ENCODE results near the gene ZNF438.
"Not testable (repeated sequence)": the region's sequence is repeated elsewhere in the genome, so short reads cannot be mapped to it uniquely, and the experiment has no call there.

ZNF438 gene

GRCh38 chr10:31010062-31010461 is 21.6 kb downstream of the ZNF438 start:
- DNase-seq = no peak

DNA sequence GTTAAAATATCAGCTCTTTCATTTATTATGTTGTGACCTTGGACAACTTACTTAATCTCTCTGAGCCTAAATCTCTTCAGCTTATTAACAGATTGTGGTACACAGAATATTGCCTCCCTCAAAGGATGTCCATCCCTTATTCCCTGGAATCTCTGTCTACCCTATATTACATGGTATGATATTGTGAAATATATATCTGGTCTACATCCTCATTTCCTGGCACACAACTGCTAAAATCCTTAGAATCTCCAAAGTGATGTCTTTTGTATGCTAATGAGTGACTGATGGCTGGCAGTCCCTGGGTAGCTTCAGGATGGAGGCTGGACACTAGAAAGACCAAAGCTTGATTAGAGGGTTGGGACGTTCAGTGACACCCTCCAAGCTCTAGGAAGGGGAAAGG is 25.8 kb downstream of the ZNF438 start:
- DNase-seq = no peak

DNA sequence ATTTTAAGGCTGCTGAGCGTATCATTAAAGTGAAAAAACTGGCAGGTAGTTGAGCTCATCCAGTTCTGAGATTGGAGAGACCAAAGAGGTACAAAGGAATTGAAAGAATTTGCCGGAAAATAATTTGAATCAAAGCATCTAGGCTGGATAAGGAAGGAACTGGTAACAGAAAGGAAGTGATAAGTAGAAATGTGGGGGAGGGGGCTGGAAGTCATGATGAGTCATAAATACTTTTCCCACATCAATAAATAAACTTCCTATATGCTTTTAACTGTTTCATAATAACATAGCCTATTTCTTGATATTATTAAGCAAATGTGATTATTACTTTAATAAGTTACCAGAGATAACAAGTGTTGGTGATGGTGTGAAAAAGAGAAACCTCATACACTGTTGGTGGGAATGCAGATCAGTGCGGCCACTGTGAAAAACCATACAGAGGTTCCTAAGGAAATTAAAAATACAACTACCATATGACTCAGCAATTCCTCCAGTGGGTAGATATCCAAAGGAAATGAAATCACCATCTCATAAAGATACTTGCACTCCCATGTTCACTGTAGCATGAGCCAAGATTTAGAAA is 27.0 kb downstream of the ZNF438 start:
- DNase-seq = peak; percentile 79

GRCh38 chr10:31001740-31002139 is 29.9 kb downstream of the ZNF438 start:
- DNase-seq = peak; percentile 76

DNA sequence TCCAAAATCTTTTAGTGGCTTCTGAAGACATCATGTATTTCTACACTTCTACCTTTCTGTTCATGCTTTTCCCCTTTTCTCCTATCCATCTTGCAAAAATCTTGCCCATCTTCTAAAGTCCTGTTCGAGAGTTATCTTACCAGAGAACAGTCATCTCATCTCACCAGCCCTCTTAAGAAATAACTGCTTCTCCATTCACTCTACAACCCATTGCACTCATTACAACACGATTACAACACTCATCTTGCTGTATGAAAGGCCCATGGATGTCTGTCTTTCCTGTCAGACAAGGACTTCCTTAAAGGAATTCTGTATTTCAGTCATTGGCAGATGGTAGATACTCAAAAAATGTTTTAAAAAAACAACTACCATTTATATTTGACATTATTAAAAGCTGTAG is 30.8 kb downstream of the ZNF438 start:
- DNase-seq = peak; percentile 96

DNA sequence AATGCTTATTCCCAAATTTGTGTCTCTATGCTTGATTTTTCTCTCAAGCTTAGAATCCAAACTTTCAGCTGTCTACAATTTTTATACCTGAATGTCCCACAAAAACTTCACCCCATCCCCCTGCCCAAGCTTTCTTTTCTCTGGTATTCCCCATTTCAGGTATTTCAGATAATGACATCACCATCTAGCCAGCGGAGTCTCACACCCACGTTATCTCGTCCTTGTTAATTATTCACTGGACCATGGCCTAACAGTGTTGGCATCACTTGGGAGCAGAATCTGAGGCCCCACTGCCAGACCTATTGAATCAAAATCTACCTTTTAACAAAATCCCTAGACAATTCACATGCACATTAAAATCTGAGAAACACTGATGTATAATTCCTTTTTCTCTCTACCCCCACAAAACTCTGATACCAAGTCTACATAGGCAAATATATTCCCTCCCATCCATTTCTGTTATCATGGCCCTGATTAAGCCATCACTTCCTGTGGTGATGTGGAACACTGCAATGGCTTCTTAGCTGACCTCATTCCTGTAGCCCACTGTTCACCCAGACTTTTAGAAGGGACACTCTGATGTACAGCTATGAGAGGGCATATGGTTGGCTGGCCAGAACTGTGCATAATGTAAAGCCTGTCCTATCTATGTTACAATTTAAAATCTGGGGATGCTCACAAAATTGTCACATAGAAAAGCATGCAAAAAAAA is 31.4 kb downstream of the ZNF438 start:
- DNase-seq = peak; percentile 73

DNA sequence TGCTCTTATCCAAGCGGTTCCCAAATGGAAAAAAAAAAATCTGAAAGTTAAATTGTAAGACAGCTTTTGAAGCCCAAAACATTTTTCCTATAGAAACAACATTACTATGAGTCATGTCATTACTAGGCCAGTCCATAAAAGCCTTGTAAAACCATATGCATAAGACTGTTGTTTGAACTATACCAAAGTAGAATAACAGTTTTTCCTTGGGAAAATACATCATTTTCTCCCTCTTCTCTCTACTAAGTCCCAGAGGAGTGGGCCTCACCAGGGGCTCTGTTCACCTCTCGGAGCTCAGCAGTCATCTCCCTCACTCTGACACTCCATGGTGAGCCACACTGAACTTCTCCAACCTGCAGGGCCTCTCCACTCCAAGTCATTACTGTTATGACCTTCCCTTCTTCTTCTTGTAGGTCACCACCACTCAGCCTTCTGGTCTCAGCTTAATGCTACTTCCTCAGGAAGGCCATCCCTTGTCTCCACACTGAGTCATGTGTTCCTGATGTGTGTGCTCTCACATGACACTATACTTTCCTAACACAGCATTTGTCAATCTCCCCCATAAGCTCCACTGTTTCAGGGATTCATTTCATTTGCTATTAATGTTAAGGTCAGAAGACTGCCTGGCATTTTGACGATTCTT is 32.5 kb downstream of the ZNF438 start:
- peak; percentile 98 for DNase-seq

- DNase-seq = peak; percentile 44
Measured at GRCh38 chr10:30997536-30998235, 34.0 kb downstream of the ZNF438 start.

- DNase-seq = no peak
Measured at GRCh38 chr10:30996481-30997005, 35.1 kb downstream of the ZNF438 start.

- peak; percentile 80 for DNase-seq
Measured at GRCh38 chr10:30995081-30995770, 36.4 kb downstream of the ZNF438 start.

DNA sequence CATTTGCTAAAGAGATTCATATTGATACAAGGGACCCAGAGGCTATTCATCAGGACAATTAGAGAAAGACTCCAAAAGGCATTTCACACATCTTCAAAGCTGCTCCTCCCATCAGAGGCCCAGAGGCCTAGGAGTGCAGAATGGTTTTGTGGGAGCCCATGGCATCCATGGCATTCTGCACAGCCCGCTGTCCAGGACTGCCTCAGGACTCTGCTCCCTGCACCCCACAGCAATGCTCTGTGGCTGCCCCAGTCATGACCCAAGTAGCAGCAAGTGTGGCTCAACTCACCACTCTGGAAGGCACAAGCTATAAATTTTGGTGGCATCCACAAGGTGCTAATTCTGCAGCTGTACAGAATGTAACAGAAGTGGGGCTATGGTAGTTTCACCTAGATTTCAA is 38.5 kb downstream of the ZNF438 start:
- DNase-seq = no peak

DNA sequence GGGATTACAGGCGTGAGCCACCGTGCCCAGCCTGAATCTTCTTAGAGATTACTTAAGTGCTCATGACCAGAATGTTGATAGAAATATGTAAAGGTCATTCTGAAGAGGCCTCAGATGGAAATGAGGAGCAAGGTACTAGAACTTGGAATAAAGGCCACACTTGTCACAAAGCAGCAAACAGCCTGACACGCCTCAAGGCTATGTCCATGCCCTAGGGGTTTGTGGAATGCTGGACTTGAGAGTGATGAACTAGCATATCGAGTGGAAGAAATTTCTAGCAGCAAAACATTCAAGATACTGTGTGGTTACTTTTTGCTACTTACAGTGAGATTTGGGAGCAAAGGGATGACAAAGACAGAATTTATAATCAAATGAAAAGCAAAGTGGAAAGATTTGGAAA is 39.0 kb downstream of the ZNF438 start:
- no peak for DNase-seq

DNA sequence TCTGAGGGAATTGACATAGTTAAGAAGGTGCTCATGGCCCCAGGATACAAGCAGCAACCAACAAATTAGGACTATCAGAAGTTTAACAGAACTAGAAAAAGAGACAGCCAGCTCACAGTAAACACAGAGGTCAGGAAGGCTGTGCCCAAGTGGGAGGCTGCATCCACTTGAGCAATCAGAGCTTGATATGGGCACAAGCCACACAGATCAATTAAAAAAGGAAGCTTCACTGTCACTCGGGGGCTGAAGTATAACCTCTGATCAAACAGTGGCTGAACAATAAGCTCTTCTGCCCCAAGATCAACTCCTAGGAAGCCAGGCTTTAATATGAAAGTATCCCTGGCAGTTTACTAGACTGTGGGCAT is 40.0 kb downstream of the ZNF438 start:
- DNase-seq = peak; percentile 30

DNA sequence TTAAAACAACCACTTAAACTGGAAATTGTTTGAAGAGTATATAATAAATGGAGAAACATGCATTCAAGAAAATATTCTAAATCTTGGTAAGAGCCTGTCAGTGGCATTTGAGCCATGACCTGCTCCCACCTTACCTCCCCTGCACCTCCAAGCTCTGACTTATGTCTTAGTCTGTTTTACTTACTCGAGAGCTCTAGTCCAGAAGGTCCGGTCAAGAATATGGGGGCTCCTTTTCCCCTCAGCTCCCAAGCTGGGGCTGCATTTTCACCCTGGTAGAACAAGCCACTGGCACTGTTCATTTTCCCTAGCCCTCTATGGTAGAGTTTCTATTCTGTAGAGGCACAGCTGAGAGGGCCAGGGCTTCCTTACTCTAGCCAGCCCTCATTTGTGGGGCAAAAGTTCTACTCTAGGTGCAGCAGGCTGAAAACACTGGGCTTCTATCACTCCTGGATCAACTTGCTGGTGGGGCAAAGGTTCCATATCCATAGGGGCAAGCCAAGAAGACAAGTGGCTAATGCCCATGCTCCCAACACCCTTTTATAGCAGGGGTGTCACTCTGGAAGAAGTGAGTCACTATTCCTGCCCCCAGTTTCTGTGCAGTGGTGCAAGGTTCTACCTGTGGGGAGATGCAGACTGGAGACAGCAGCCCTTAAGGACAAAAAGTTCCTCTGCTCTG is 40.6 kb downstream of the ZNF438 start:
- DNase-seq = no peak

GRCh38 chr10:30990351-30990750 is 41.3 kb downstream of the ZNF438 start:
- no peak for DNase-seq

DNA sequence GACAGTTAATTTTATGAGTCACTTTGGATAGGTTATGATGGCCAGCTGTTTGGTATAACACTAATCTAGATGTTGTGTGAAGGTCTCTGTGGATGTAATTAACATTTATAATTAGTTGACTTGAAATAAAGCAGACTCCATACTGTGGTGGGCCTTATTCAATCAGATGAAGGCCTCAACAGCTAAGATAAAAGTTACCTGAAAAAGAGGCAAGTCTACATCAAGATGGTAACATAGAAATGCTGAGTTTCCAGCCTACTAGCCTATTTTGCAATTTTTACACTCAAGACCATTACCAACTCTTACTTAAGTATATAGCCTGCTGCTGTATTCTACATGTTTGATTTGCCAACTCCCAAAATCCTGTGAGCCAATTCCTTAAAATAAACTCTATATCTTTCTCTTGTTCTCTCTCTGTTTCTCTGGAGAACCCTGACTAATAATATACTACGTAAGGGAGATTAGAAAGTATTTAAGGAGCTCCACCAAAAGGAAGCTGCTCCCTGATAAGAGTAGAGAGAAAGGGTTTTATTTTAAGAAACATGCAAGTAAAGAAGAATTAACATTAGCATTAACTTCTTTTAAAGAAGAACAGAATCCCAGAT is 42.7 kb downstream of the ZNF438 start:
- peak; percentile 33 for DNase-seq

DNA sequence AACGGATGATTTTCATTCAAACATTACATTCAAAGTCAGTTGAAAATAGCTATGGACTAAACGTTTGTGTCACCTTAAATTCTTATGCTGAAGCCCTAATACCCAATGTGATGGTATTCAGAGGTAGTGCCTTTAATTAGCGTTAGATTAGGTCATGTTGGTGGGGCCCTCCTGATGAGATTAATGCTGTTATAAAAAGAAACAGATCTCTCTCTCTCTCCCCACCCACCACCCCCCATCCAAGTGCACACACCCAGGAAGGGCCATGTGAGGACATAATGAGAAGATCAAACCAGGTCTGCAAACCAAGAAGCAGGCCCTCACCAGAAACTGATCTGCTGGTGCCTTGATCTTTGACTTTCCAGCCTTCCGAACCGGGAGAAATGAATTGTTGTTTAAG is 44.2 kb downstream of the ZNF438 start:
- DNase-seq = no peak

GRCh38 chr10:30986053-30986555 is 45.6 kb downstream of the ZNF438 start:
- peak; percentile 80 for DNase-seq

DNA sequence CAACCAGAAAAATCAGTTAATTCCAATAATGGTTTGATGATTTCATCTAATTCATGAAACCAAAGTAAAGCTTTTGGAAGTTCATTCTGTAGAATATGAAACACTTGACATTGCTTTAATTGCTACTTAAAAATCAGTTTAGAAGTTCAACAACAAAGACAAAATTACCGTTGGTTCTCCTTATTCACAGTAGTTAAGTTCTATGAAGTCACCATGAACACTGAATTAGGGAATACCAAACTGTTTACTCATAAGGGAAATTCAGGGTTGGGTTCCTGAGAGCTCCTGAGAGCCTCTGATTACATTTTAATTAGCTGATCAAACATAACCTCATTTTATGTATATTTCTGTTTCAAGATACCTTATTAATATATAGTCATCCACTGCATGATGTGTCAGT is 46.2 kb downstream of the ZNF438 start:
- DNase-seq = peak; percentile 44

DNA sequence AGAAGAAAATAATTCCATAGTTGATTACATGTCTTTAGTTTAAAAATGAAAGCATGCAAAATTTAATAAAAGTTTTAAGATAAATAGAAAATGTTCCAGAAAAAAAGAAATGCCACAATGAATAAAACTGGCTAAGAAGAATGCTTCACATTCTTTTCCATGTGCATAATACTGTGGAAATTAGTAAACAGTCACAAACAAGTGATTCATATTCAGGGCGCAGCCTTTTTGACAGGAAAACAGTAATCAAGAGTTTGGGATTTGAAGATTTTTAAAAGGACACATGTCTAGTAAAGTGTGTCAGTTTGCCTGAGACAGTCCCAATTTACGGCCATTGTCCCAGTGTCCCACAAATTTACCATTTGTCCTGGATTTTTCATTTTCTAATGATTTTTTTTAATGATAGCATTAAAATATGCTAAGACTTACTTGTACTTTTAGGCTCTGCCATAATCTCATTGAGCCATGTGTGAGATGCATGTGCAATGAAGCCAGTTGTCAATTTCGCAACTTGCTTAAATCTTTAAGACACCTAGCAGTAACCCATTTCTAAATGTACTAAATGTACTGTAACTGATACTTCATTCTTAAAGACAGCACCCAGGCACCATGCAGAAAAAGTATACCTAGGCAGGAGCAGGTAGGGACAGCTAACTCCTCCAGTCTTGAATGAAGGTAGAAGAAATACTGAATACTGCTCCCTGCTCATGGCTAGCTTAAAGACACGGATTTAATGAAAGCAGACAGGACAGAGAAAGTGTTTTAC is 46.9 kb downstream of the ZNF438 start:
- DNase-seq = peak; percentile 46

- DNase-seq = not testable (repeated sequence)
Measured at GRCh38 chr10:30983209-30983608, 48.5 kb downstream of the ZNF438 start.

All from inflammatory macrophage treated with lipopolysaccharide for 4 hours (primary cell).